Activated CD8-positive, alpha-beta T cell treated with anti-CD3 and anti-CD28 coated beads, Interleukin-2, amount 10 ng/mL, durations not matched to agents 7 days and 5 days (primary cell): ENCODE measurements around the gene TREX2. TPM values are rescaled to one million over a fixed set of nuclear protein-coding genes. Genes with fewer than 3 reads are reported as not detected.

Experiments used
- ATAC-seq: fragments of 150-1000 bp; cut with Tn5 transposase; one replicate; pipeline ENCODE4 v1.10.0; 2021; ENCODE audit warnings: moderate library complexity
- CTCF ChIA-PET: fragments of 350-600 bp; sonication (Branson Sonifier 250); formaldehyde crosslinking; loops from one replicate; lab custom pipeline; 2021; ENCODE audit warnings: antibody characterized with exemption; lab: Charles Lee
- POLR2A ChIA-PET: fragments of 350-600 bp; sonication (Branson Sonifier 250); formaldehyde crosslinking; loops from one replicate; lab custom pipeline; 2021; ENCODE audit warnings: antibody characterized with exemption; lab: Charles Lee
- DNase-seq: peaks from one replicate; pipeline ENCODE4 v3.0.0-alpha.2; 2020
- H3K27ac Mint-ChIP-seq: one replicate; pipeline ENCODE4 v1.8.0; 2021; ENCODE audit warnings: mild to moderate bottlenecking, mixed read lengths
- H3K27me3 Mint-ChIP-seq: one replicate; pipeline ENCODE4 v1.8.0; 2021; ENCODE audit warnings: low read depth, mixed read lengths
- H3K36me3 Mint-ChIP-seq: one replicate; pipeline ENCODE4 v1.8.0; 2021; ENCODE audit warnings: low read depth, mixed read lengths
- H3K4me1 Mint-ChIP-seq: one replicate; pipeline ENCODE4 v1.8.0; 2021; ENCODE audit warnings: low read depth, mixed read lengths
- H3K4me3 Mint-ChIP-seq: one replicate; pipeline ENCODE4 v1.8.0; 2021; ENCODE audit warnings: mild to moderate bottlenecking, mixed read lengths
- H3K9me3 Mint-ChIP-seq: one replicate; pipeline ENCODE4 v1.8.0; 2022; ENCODE audit warnings: mixed read lengths; ENCODE audit not compliant: insufficient read depth
- total RNA-seq, 2 experiments: library from RNA; stranded (reverse); gene quantifications; one replicate each; pipeline ENCODE4 v1.2.3, GENCODE V29; 2021

TREX2 gene
- total RNA-seq, 2 experiments from 2014 or later = 3.6 to 3.8 TPM

- peak; percentile 26 for DNase-seq
- Mint-ChIP-seq H3K27ac (no peak overlapping the region), H3K4me1 (peaks cover 2% of the 10 kb centered on the region), H3K9me3 (no peaks in the 10 kb centered on the region), H3K36me3 (no peaks in the 10 kb centered on the region), H3K27me3 (peaks cover 4% of the 10 kb centered on the region), H3K4me3 (no peak overlapping the region)
- POLR2A ChIA-PET = no interaction called here
- CTCF ChIA-PET = interaction anchor here (1.3 kb wide), 1 partner anchor 33 kb away, joined by 4 read pairs; no protein-coding TSS in a partner anchor
- no peak for ATAC-seq
These were observed 28.9 kb upstream of the TREX2 start for GRCh38 chrX:153474718-153475117.

- Mint-ChIP-seq H3K4me3 (no peak overlapping the region), H3K9me3 (no peaks in the 10 kb centered on the region), H3K27me3 (peaks cover 4% of the 10 kb centered on the region), H3K27ac (no peak overlapping the region), H3K36me3 (no peaks in the 10 kb centered on the region), H3K4me1 (peaks cover 5% of the 10 kb centered on the region)
- ATAC-seq (no peak), DNase-seq (no peak)
- CTCF ChIA-PET = interaction anchor here (5.2 kb wide), 1 partner anchor 32 kb away, joined by 38 read pairs; no protein-coding TSS in a partner anchor
- POLR2A ChIA-PET = no interaction called here
These were observed 28.4 kb upstream of the TREX2 start for GRCh38 chrX:153474266-153474665.

DNA sequence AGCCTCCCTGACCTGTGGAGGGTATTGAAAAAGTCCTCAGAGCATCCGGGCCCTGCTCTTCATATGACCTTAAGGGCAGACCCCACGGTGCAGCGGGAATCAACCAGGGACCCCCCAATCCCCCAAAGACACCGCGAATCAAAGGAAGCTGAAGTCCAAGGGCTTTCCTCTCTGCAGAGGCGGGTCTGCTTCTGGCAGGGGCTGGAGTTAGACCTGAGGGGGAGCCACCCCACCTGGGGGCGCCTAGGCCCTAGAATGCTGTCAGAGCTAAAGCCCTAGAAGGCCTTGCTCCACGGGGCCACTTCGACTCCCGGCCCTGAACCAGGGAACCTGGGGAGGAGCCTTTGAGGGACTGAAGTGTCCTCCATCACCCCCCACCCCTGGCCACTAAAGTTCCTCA, 27.3 kb upstream of the TREX2 start:
- peaks cover 9% of the 10 kb centered on the region for H3K4me1 Mint-ChIP-seq
- POLR2A ChIA-PET = no interaction called here
- DNase-seq = no peak
- no peaks in the 10 kb centered on the region for H3K9me3 Mint-ChIP-seq
- peaks cover 4% of the 10 kb centered on the region for H3K27me3 Mint-ChIP-seq
- H3K4me3 Mint-ChIP-seq = no peak overlapping the region
- no peaks in the 10 kb centered on the region for H3K36me3 Mint-ChIP-seq
- no peak for ATAC-seq
- CTCF ChIA-PET = interaction anchor here (1.3 to 5.2 kb wide), 2 partner anchors 34 to 532 kb away, joined by 4 to 38 read pairs; no protein-coding TSS in a partner anchor
- peak overlapping the region; percentile 49 for H3K27ac Mint-ChIP-seq

DNA sequence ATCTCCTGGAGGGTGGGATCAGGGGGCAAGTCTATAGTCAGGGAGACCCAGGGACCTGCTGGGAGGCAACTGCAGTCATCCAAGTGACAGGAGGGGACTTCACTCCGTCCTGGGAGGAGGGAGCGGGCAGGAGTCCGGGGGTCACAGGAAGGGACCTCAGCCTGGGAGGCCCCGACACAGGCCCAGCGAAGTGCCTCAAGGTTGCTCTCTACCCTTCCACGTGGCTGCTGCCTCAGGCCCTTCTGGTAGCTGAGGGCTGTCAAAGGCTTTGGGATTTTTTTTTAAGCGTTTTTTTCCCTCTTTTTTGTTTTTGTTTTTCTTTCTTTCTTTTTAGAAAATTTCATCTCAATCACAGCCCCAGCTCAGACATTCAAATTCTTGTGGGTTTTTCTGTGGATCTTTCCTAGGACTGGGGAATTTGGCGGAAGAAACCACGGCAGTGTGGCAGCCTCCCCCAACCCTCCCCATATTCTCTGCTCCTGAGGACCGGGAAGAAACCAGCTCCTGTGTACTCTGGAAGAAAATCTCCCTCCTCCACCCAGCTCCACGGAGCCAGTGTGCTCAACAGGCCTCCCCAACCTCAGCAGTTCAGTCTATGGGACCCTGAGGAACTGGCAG, 25.9 kb upstream of the TREX2 start:
- Mint-ChIP-seq H3K36me3 (peaks cover 4% of the 10 kb centered on the region), H3K4me3 (no peak overlapping the region), H3K27ac (no peak overlapping the region), H3K4me1 (peaks cover 9% of the 10 kb centered on the region), H3K27me3 (peaks cover 4% of the 10 kb centered on the region), H3K9me3 (no peaks in the 10 kb centered on the region)
- DNase-seq = no peak
- ChIA-PET CTCF (interaction anchor here (0.7 to 5.2 kb wide), 10 partner anchors 8 to 530 kb away, joined by 3 to 38 read pairs (median 4); no protein-coding TSS in a partner anchor), POLR2A (no interaction called here)
- no peak for ATAC-seq

DNA sequence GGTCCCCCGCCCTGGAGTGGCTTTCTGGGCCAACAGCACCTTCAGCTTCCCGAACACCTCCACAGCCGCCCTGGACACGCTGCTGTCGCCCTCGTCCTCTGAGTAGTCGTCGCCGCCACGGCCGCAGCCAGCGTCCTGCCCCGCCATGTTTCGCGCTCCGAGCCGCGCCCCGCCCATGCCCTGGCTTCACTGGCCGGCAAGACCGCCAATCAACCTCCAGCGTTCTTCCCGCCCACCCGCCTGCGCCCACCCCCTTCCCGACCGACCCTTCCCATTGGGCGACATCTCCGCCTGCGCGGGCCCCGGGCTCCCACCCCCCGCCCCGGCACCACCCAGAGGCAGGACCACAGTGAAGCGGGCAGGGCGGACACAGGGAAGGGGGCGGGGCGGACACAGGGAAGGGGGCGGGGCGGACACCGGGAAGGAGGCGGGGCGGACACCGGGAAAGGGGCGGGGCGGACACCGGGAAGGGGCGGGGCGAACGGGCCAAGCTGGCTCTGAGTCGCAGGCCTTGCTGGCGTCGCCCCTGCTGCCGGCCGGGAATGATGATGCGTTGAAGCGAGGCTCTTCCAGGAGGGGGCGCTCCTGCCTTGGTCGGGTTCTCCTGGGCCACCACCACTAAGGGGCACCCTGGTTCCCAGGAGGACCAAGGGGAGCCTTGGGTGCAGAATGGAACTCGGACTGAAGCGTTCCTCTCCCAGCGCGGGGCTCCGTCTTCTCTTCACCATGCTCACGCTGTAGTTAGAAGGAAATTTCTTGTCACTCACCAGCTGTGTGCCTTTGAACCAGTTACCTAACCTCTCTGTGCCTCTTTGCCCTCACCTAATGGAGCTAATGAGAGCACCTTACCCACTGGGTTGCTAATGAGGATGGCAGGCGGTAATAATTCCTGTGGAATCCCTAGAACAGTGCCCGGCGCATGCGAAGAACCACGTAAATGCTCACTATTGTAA, 24.8 kb upstream of the TREX2 start, which contains the start of gene HAUS7:
Gene HAUS7 (minus strand): TSS at position 166 of the 953 bp plus-strand sequence. CDS start 19 bp downstream, at position 147.
- ChIA-PET CTCF (interaction anchor here (0.6 to 5.2 kb wide), 10 partner anchors 9 to 529 kb away, joined by 3 to 38 read pairs (median 4); no protein-coding TSS in a partner anchor), POLR2A (no interaction called here)
- ATAC-seq (peak; percentile 90), DNase-seq (peak; percentile 89)
- H3K4me1 Mint-ChIP-seq = peaks cover 9% of the 10 kb centered on the region
- H3K27me3 Mint-ChIP-seq = peaks cover 4% of the 10 kb centered on the region
- H3K27ac Mint-ChIP-seq = peak within 1 kb of the TSS; percentile 85
- H3K9me3 Mint-ChIP-seq = no peaks in the 10 kb centered on the region
- peak within 1 kb of the TSS; percentile 82 for H3K4me3 Mint-ChIP-seq
- peaks cover 4% of the 10 kb centered on the region for H3K36me3 Mint-ChIP-seq

DNA sequence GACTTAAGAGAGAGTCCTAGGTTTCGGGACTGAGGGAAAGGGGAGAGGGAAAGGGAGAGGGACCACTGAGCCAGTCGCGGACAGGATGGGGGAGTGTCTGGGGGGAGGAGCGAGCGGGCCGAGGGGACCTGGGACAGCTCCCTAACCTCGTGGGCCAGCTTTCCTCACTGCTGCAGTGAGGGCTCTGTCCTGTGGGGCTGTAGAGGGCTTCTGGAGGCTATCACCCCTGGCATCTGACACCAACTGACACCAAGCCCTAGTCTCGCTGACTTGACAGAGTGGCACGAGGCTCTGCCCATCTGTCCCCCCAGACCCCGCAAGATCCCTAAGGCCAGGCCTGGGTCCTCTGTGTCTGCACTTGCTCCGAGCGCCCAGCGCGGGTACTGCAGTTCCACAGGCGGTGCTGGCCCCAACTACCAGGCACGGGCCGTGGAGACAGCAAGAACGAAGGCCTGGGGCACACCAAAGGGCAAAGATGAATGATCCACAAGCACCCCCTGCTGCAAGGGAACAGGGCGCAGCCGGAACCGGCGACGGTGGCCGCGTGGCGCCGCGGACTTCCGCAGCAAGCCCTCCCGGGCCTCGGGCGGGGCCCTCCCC, 24.1 kb upstream of the TREX2 start:
- H3K27me3 Mint-ChIP-seq = no peaks in the 10 kb centered on the region
- peaks cover 9% of the 10 kb centered on the region for H3K4me1 Mint-ChIP-seq
- no peaks in the 10 kb centered on the region for H3K9me3 Mint-ChIP-seq
- H3K36me3 Mint-ChIP-seq = peaks cover 4% of the 10 kb centered on the region
- peak overlapping the region; percentile 82 for H3K4me3 Mint-ChIP-seq
- POLR2A ChIA-PET = no interaction called here
- H3K27ac Mint-ChIP-seq = peak overlapping the region; percentile 85
- DNase-seq = peak; percentile 56
- ATAC-seq = peak; percentile 58
- CTCF ChIA-PET = interaction anchor here (0.6 to 5.2 kb wide), 8 partner anchors 9 to 528 kb away, joined by 3 to 38 read pairs (median 5); no protein-coding TSS in a partner anchor

GRCh38 chrX:153468008-153468580, 22.2 kb upstream of the TREX2 start:
- DNase-seq = no peak
- no peaks in the 10 kb centered on the region for H3K27me3 Mint-ChIP-seq
- ChIA-PET CTCF (interaction anchor here (1.7 kb wide), 1 partner anchor 526 kb away, joined by 3 read pairs; no protein-coding TSS in a partner anchor), POLR2A (no interaction called here)
- no peak overlapping the region for H3K4me3 Mint-ChIP-seq
- peaks cover 7% of the 10 kb centered on the region for H3K4me1 Mint-ChIP-seq
- no peak overlapping the region for H3K27ac Mint-ChIP-seq
- no peak for ATAC-seq
- peaks cover 9% of the 10 kb centered on the region for H3K36me3 Mint-ChIP-seq
- no peaks in the 10 kb centered on the region for H3K9me3 Mint-ChIP-seq

DNA sequence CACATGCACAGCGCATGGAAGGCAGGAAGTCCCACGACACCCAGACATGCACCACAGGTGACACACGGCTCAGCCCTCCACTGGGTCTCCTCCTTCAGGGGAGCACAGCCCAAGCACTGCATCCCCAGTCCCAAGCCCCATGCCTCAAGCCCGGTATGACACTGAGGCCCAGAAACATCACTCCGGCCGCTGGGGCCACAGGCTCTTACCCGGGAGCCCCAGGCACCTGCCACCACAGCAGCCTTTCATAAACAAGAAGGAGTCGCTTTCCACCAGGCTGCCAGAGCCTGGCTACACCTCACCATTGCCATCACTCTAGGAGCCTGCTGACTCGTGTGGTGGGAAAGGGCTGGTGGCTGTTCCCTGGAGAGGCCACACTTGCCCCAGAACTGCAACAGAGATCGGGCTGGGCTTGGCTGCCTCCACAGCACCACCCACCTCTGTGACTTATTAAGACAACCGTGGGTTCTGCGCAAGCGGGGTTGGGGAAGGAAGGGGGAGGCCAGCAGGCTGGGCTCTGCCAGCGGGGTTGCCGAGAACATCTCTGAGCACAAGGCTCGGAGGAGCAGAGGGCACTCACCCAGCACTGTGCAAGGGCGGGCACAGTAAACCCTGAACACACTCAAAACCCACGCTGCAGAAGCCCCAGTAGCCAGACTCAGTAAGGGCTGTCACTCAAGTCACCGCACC, 20.0 kb upstream of the TREX2 start:
- peaks cover 14% of the 10 kb centered on the region for H3K36me3 Mint-ChIP-seq
- DNase-seq (no peak), ATAC-seq (no peak)
- H3K9me3 Mint-ChIP-seq = no peaks in the 10 kb centered on the region
- ChIA-PET CTCF (no interaction called here), POLR2A (no interaction called here)
- H3K4me1 Mint-ChIP-seq = peaks cover 7% of the 10 kb centered on the region
- H3K4me3 Mint-ChIP-seq = no peak overlapping the region
- no peak overlapping the region for H3K27ac Mint-ChIP-seq
- no peaks in the 10 kb centered on the region for H3K27me3 Mint-ChIP-seq

GRCh38 chrX:153464116-153464515, 18.3 kb upstream of the TREX2 start:
- H3K36me3 Mint-ChIP-seq = peaks cover 18% of the 10 kb centered on the region
- CTCF ChIA-PET = no interaction called here
- no peaks in the 10 kb centered on the region for H3K9me3 Mint-ChIP-seq
- H3K27ac Mint-ChIP-seq = no peak overlapping the region
- H3K4me3 Mint-ChIP-seq = no peak overlapping the region
- no peak for ATAC-seq
- POLR2A ChIA-PET = no interaction called here
- H3K4me1 Mint-ChIP-seq = peaks cover 4% of the 10 kb centered on the region
- no peaks in the 10 kb centered on the region for H3K27me3 Mint-ChIP-seq
- no peak for DNase-seq

- ATAC-seq (no peak), DNase-seq (no peak)
- Mint-ChIP-seq H3K36me3 (peaks cover 18% of the 10 kb centered on the region), H3K9me3 (no peaks in the 10 kb centered on the region), H3K27me3 (no peaks in the 10 kb centered on the region), H3K27ac (no peak overlapping the region), H3K4me1 (no peaks in the 10 kb centered on the region), H3K4me3 (no peak overlapping the region)
- ChIA-PET POLR2A (no interaction called here), CTCF (no interaction called here)
These were observed 17.7 kb upstream of the TREX2 start for GRCh38 chrX:153463556-153463955.

DNA sequence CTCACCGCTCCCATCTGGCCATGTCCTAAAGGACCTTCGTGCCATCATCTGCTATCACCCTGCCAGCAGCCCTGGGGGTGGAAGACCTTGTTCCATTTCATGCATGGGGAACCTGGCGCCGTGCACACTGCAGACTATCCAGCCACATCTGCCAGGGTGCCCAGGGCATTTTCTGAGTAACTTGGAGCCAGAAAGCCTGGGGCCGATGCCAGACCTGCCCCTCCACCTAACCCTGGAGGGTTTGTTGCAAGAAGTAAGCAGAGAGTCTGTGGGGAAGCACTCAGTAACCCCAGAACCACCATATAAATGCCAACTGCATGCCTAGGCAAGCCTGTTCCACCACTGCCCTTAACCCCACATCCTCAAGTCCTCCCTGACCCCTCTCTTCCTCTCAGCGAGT, 17.2 kb upstream of the TREX2 start:
- ATAC-seq = no peak
- Mint-ChIP-seq H3K4me1 (no peaks in the 10 kb centered on the region), H3K4me3 (no peak overlapping the region), H3K27ac (no peak overlapping the region), H3K36me3 (peaks cover 18% of the 10 kb centered on the region), H3K9me3 (no peaks in the 10 kb centered on the region), H3K27me3 (no peaks in the 10 kb centered on the region)
- POLR2A ChIA-PET = no interaction called here
- DNase-seq = no peak
- CTCF ChIA-PET = no interaction called here
